Esophagus mucosa (tissue), 1 donor: Measurements from ENCODE around the gene MTUS2. TPM values are rescaled to one million over a fixed set of nuclear protein-coding genes. Genes with fewer than 3 reads are reported as not detected.
A peak's percentile ranks its signal among the peaks of the same experiment; 100 is the strongest.

Experiments
- ATAC-seq: fragments of 200-7000 bp; cut with Tn5 transposase; one replicate; pipeline ENCODE4 v1.9.1; 2020
- total RNA-seq: library from RNA; stranded (reverse); gene quantifications from one replicate; pipeline ENCODE4 v1.2.4, GENCODE V29; 2023
- donor health status: DM: yes; HTN: yes; CAD: no.

The MTUS2 gene
- total RNA-seq, 1 donor from 2014 or later = 0.12 TPM

GRCh38 chr13:29423050-29423449 is 602.9 kb downstream of the MTUS2 start:
- no peak for ATAC-seq

- no peak for ATAC-seq
Observed at GRCh38 chr13:29427937-29428309, 607.8 kb downstream of the MTUS2 start.

- peak; percentile 69 for ATAC-seq
Observed at GRCh38 chr13:29428310-29429181, 608.4 kb downstream of the MTUS2 start.

DNA sequence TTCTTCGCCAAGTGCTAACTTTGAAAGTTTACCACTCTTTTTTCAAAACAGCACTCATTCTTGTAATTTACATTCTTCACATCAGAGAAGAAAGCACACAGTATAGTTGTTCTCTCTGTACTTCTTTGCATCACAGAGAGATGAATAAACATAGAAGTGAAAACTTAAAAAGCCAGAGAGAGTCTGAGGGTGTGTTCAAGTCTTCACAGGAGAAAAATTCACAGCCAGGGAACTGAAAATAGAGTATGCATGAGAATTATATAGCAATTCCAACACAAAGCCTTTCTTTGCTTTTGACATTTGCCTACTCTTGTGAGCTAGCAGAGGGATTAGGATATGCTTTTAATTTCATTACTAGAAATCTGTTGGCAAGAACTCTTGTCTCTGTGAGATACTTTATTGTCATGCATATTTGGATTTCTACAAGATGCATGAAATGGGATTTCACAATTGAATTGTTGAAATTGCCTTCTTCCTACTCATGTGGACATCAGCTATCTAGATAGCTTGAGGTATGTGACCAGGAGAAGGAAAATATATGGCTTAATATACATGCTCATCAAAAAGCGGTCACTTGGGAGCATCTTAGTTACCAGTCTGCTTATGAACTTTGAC is 609.3 kb downstream of the MTUS2 start:
- no peak for ATAC-seq

GRCh38 chr13:29434217-29434945 is 614.2 kb downstream of the MTUS2 start:
- ATAC-seq = no peak

DNA sequence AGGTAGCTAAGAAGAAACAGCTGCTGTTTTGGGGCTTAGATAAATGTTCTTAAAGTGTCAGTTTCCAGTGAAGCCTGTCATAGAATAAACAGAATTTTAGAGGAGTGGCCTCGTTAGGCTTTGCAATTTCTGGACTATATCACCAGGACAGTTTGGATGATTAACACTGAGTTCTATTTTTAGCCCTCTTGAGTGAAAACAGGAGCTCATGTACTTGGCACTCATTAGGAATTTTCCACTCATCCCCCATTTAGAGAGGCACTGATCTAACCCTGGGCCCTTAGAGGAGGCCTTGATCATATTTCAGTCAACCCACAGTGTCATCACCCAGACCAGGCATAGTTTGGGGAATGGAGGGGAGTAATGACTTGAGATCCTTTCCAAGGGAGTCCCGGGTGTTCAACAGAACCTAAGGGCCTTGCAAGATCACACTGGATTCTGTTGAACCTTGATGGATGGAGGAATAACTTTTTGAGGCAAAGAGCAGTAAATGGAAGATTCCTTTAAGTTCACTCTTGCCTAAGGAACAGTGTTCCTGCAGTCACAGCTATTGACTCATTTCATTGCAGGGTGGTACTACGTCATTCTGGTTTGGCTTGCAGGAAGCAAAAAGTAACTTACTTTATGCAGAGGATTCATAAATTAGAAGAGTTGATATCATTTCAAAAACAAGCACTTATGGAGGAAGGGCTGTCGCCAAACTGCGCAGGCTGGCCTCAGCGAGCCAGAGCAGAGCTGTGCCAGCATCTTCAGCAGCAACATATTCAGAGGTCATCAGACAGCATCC is 615.2 kb downstream of the MTUS2 start:
- ATAC-seq = no peak

DNA sequence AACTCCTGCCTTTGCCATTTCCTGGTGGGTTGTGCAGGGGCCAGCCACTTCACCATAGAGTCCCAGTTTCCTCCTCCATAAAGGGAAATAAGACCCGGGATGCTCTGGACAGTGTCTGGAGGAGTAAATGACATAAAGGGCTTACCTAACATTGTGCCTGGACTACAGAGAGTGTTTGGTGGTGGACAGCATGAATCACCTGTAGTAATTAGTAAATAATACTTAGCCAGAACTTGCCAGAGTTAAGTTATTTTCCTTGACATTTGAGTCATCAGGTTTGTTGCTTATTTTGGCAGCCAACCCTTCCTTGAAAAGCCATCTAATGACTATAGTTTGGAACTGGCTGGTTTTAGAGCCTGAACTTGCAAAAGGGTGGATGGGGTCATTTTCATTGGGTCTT is 616.2 kb downstream of the MTUS2 start:
- peak; percentile 67 for ATAC-seq

DNA sequence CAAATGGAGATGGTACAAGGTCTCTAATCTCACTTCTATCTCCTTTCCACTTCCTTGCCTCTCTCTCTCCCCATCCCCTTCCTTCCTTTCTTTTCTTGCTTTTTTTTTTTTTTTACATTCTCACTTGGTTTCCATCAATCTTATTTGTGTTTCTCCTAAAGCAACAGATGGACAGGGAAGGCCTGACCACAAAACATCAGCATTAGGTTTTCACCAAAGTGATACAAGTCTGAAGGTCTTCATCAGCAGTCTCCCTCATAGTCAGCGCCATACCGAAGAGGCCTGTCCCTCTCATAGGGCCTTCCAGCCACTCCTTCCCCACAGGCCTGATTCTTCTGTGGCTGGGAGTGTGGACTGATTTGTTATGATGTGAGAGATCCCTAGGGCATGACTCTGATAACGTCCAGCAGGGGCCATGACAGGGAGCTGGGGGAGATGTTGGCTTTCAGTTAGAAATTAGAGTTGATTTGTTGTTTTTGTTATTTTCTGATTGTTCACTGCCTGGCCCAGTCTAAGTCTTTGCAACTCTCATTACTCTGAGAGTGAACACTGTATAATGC is 616.7 kb downstream of the MTUS2 start:
- no peak for ATAC-seq

GRCh38 chr13:29438769-29439168 is 618.6 kb downstream of the MTUS2 start:
- ATAC-seq = no peak

DNA sequence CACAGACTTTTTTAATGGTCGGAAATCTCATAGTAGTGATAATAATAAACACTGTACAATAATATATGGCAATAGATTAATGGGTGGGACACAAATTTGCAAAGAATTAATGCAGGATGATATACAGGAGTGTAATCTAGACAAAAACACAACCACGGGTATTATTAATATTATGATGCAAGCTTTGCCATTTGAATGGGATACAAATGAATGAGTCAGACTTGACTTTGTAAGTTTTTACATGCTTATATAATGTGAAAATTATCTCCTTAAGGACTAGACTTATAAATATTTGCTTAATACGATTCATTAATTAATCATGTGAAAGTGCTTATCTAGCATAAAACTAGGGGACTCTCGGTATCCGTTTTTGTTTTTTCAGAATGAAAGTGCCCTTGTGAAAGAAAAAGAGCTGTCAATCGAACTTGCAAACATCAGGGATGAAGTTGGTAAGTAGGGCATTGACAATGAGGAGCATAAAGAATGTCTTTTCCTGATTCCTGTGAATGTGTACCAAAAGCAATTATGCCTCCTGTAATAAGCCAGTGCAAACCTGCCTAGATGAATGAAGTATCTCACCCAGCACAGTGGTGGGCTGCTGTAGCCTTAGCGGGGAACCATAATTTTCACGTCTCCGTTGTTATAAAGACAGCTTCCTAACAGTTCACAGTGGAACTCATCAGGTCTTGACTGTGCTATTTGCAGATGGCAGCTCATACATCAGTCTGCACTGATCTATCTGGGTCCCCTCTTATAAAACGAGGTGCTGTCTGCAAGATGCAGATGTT is 619.7 kb downstream of the MTUS2 start:
- ATAC-seq = no peak

DNA sequence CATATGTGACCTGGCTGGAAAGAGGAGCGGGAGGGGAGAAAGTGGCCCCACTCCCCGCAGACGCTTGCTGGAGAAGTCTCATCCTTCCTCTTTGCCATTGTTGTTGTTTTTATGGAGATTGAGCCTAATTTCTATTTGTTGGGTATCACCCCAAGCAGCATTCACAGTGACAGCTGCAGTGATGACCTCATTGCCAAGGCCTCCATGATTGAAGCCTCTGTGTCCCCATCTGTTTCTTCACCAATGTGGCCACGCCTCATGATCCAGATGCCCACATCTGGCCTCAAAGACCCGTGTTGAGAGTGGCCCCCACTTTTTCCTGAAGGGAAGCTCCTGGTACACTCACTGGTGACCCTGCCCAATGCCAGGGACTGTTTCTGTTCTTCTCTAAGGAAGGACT is 621.2 kb downstream of the MTUS2 start:
- ATAC-seq = no peak

- peak; percentile 85 for ATAC-seq
Observed at GRCh38 chr13:29446016-29446415, 625.9 kb downstream of the MTUS2 start.

- ATAC-seq = no peak
Observed at GRCh38 chr13:29448174-29448573, 628.0 kb downstream of the MTUS2 start.

DNA sequence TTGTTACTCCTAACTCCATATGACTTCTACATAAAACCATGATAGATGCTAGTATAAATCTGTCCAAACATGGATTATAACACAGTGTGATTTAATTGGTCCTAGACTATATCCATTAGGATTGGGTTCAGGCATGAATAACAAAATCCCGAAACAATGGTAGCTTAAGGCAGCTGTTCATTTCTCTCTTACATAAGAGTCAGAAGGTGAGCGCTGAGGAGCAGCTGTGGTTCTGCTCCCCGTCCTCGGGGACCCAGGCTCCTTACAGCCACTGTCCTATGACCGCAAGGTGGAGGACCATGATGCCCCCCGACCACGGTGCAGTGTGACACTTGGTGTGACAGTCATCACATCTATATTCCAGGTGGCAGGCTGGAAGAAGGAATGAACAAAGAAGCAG is 629.6 kb downstream of the MTUS2 start:
- no peak for ATAC-seq

DNA sequence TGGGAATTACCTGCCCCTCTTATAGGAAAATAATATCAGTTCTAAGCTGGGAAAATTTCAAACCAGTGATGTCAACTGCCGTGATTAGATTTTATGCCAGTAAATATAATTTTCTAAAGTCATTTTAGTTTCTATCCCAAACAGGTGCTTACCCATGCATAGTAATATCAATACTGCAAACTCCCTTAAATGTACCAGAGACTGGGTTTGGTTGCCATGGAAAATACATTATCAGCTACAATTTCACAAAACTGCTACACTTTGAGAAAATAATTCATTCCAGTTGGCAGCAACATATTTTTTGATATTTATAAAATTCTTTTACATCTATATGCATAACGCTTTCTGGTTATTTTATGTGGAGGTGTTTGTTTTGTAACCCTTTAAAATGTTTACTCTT is 631.8 kb downstream of the MTUS2 start:
- ATAC-seq = no peak

DNA sequence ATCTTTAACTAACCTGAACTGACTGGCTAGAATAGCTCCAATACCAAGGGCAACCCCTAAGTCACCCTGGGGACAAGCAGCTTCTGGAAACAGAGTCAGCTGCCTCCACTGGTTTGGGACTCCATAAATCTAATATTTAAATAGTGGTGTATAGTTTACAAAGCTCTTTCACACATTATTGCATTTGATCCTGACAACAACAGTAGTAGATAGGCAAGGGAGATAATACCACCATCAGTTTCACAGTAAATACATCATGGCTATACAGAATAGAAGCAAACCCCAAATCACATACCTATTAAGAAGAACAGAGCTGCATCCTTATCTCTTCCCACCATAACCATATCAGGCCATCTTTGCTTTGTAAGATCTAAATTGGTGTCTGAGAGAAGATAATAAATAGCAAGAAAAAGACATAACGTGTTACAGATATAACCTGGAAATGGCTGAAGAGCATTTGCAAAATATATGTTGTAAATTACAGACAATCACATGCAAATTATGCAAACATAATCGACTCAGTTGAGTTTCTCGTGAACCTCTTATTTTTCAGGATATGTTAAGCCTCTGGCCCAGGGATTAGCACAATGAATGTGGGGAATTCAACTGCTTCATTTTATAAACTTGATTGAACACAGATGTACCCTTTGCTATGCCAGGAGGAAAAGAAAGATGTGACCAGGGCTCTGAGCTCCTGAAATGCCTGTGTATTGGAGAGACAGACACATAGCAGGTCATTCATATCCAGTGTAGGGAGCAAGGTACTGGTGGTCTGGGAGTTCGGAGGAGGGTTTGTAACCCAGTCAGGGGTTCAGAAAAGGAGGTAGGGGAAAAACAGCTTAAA is 632.9 kb downstream of the MTUS2 start:
- ATAC-seq = no peak

DNA sequence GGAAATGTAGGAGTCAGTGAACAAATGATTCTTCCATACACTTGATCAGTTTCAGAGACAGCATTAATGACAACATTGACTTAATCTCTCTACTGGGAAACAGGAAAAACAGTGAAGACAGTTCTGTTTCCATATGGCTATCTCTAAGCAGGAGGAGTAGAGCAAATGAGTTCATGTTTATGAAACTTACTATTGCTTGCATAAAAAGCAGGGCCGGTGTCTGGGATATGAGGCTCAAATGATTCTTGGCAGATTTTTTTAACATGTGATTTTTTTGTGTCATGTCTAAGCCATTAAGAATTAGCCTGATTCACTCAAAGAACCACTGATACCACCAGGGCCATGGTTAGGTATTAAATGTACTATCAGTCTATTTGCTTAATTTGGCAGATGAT is 633.5 kb downstream of the MTUS2 start:
- no peak for ATAC-seq

GRCh38 chr13:29454931-29455481 is 634.9 kb downstream of the MTUS2 start:
- ATAC-seq = peak; percentile 91

DNA sequence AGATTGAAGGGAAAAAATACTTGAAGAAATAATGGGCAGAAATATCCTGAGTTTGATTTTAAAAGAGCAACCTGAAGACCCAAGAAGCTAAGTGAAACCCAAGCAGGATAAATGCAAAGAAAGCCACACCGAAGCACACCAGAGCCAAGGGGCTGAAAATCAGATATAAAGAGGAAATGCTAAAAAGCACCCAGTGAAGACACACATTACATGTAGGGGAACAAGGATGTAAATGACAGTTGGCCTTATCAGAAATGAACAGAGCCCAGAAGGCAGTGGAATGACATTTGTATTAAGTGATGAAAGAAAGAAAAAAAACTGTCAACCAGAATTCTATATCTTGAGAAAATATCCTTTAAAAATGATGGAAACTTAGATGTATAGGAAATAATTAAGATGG is 636.3 kb downstream of the MTUS2 start:
- ATAC-seq = no peak

- peak; percentile 90 for ATAC-seq
Observed at GRCh38 chr13:29457299-29457698, 637.2 kb downstream of the MTUS2 start.
